ENCODE measurements around the gene HSF2. TPM values are rescaled to one million over a fixed set of nuclear protein-coding genes. Genes with fewer than 3 reads are reported as not detected.

The HSF2 gene
- total and polyA plus RNA-seq, 2 experiments from 2014 or later = 10.0 to 18.1 TPM

- TF ChIP-seq REST (IDR thresholded peaks at IDR 0.05; ENCODE audit: unreplicated experiment) = no peak
Observed at GRCh38 chr6:122476131-122476530, 76.7 kb downstream of the HSF2 start (continued).

GRCh38 chr6:122482750-122483080 is 83.3 kb downstream of the HSF2 start:
- Mint-ChIP-seq H3K4me3 (peak overlapping the region; percentile 95), H3K9me3 (no peaks in the 10 kb centered on the region; the same call in 2 of the 3 replicates), H3K36me3 (ENCODE audit: low read depth) (peaks cover under 1% of the 10 kb centered on the region; the same call in 2 of the 3 replicates), H3K4me1 (peaks cover 31% of the 10 kb centered on the region), H3K27me3 (ENCODE audit: insufficient read depth, low read depth, poor library complexity) (peaks cover 2% of the 10 kb centered on the region), H3K27ac (peak overlapping the region; percentile 98)
- H3K4me2 ChIP-seq = peak overlapping the region; percentile 87
- ATAC-seq = peak; percentile 82
- no peaks in the 10 kb centered on the region for H3K27me3 ChIP-seq (ENCODE audit: insufficient read depth)
- peaks cover 58% of the 10 kb centered on the region for H3K79me2 ChIP-seq (replicated peaks; ENCODE audit: insufficient read depth)
- TF ChIP-seq CREB1 (CRISPR knock-in tag; IDR thresholded peaks at IDR 0.05; ENCODE audit: low read depth) (0 out of 2 replicates have a peak, but pooled peaks have one; percentile 9), REST (IDR thresholded peaks at IDR 0.05; ENCODE audit: unreplicated experiment) (no peak)
- peaks cover 29% of the 10 kb centered on the region for H4K20me1 ChIP-seq (replicated peaks; ENCODE audit: insufficient read depth)
- no peak overlapping the region for H2AFZ ChIP-seq
- peak overlapping the region; percentile 81 for H3K4me3 ChIP-seq
- no peaks in the 10 kb centered on the region for H3K36me3 ChIP-seq (ENCODE audit: insufficient read depth)
- peak; percentile 62 for DNase-seq (ENCODE audit: low spot score)
- H3K27ac ChIP-seq (ENCODE audit: low read depth) = no peak overlapping the region; the same call in 1 of the 2 replicates
- H3F3A ChIP-seq (replicated peaks; ENCODE audit: low read depth) = no peaks in the 10 kb centered on the region
- no peaks in the 10 kb centered on the region for H3K9me2 ChIP-seq (ENCODE audit: insufficient read depth)
- H3K4me1 ChIP-seq (ENCODE audit: insufficient read depth) = peaks cover 29% of the 10 kb centered on the region

Small RNA genes within 50 kb of the gene (small RNA-seq; reads per million reads assigned to genes)
- gene Z99129.1 (ENCODE audit: low replicate concordance) = not detected

Other genes starting within 250 kb of the HSF2 start
- 41.8 and 43.0 TPM in 2 replicates for gene SERINC1, start 72.2 kb downstream of the HSF2 start, total RNA-seq (2014; rRNA removed; shearing (Covaris generic))
- gene SERINC1, start 72.2 kb downstream of the HSF2 start, polyA plus RNA-seq (2016; fragmentation: Nextera tagmentation; extraction: Ambion mirVana) = 15.4 and 17.6 TPM in 2 replicates
- 170 TPM in 2 replicates for gene PKIB, start 210.8 kb downstream of the HSF2 start, total RNA-seq (2014; rRNA removed; shearing (Covaris generic))
- gene PKIB, start 210.8 kb downstream of the HSF2 start, polyA plus RNA-seq (2016; fragmentation: Nextera tagmentation; extraction: Ambion mirVana) = 125 and 128 TPM in 2 replicates